ENCODE data around the gene FOXJ1.

FOXJ1 gene

GRCh38 chr17:76131051-76131691 lies 9.9 kb downstream of the FOXJ1 start:
- Histone ChIP-seq H3K27ac (ENCODE audit: low read depth, low read length) (no peak overlapping the region), H3K9me3 (ENCODE audit: low read length) (no peaks in the 10 kb centered on the region), H3K36me3 (ENCODE audit: insufficient read depth, low read length) (no peaks in the 10 kb centered on the region), H3K4me1 (ENCODE audit: insufficient read depth, low read length) (no peaks in the 10 kb centered on the region), H3K4me3 (ENCODE audit: low read depth in 1 of 2, low read length in 2 of 2) (no peak overlapping the region), H3K9ac (ENCODE audit: low read length) (no peak overlapping the region), H3K27me3 (ENCODE audit: control insufficient read depth in 1 of 2, insufficient read depth in 2 of 2, low read length in 2 of 2) (peaks cover 4 to 27% of the 10 kb centered on the region in 2 donors)

GRCh38 chr17:76130473-76130872 lies 10.6 kb downstream of the FOXJ1 start:
- no peak overlapping the region for H3K9ac ChIP-seq (ENCODE audit: low read length)
- no peaks in the 10 kb centered on the region for H3K36me3 ChIP-seq (ENCODE audit: insufficient read depth, low read length)
- no peak overlapping the region for H3K4me3 ChIP-seq (ENCODE audit: low read depth in 1 of 2, low read length in 2 of 2)
- H3K9me3 ChIP-seq (ENCODE audit: low read length), result no peaks in the 10 kb centered on the region
- H3K4me1 ChIP-seq (ENCODE audit: insufficient read depth, low read length), result no peaks in the 10 kb centered on the region
- no peak overlapping the region for H3K27ac ChIP-seq (ENCODE audit: low read depth, low read length)
- H3K27me3 ChIP-seq (ENCODE audit: control insufficient read depth in 1 of 2, insufficient read depth in 2 of 2, low read length in 2 of 2), result peaks cover 4 to 22% of the 10 kb centered on the region in 2 donors

GRCh38 chr17:76125922-76126321 lies 15.1 kb downstream of the FOXJ1 start:
- Histone ChIP-seq H3K27ac (ENCODE audit: low read depth, low read length) (no peak overlapping the region), H3K4me1 (ENCODE audit: insufficient read depth, low read length) (no peaks in the 10 kb centered on the region), H3K36me3 (ENCODE audit: insufficient read depth, low read length) (no peaks in the 10 kb centered on the region), H3K9me3 (ENCODE audit: low read length) (no peaks in the 10 kb centered on the region), H3K27me3 (ENCODE audit: control insufficient read depth in 1 of 2, insufficient read depth in 2 of 2, low read length in 2 of 2) (no peaks in the 10 kb centered on the region), H3K9ac (ENCODE audit: low read length) (no peak overlapping the region), H3K4me3 (ENCODE audit: low read depth in 1 of 2, low read length in 2 of 2) (no peak overlapping the region)

- no peaks in the 10 kb centered on the region for H3K27me3 ChIP-seq (ENCODE audit: control insufficient read depth in 1 of 2, insufficient read depth in 2 of 2, low read length in 2 of 2)
- no peak overlapping the region for H3K9ac ChIP-seq (ENCODE audit: low read length)
- no peaks in the 10 kb centered on the region for H3K9me3 ChIP-seq (ENCODE audit: low read length)
- no peak overlapping the region for H3K4me3 ChIP-seq (ENCODE audit: low read depth in 1 of 2, low read length in 2 of 2)
- no peaks in the 10 kb centered on the region for H3K4me1 ChIP-seq (ENCODE audit: insufficient read depth, low read length)
- no peaks in the 10 kb centered on the region for H3K36me3 ChIP-seq (ENCODE audit: insufficient read depth, low read length)
- no peak overlapping the region for H3K27ac ChIP-seq (ENCODE audit: low read depth, low read length)
Measured at GRCh38 chr17:76125391-76125675, 15.7 kb downstream of the FOXJ1 start.

GRCh38 chr17:76124582-76125390 lies 16.3 kb downstream of the FOXJ1 start:
- no peak overlapping the region for H3K4me3 ChIP-seq (ENCODE audit: low read depth in 1 of 2, low read length in 2 of 2)
- no peak overlapping the region for H3K9ac ChIP-seq (ENCODE audit: low read length)
- H3K27ac ChIP-seq (ENCODE audit: low read depth, low read length), result no peak overlapping the region
- H3K9me3 ChIP-seq (ENCODE audit: low read length), result no peaks in the 10 kb centered on the region
- no peaks in the 10 kb centered on the region for H3K27me3 ChIP-seq (ENCODE audit: control insufficient read depth in 1 of 2, insufficient read depth in 2 of 2, low read length in 2 of 2)
- H3K4me1 ChIP-seq (ENCODE audit: insufficient read depth, low read length), result no peaks in the 10 kb centered on the region
- no peaks in the 10 kb centered on the region for H3K36me3 ChIP-seq (ENCODE audit: insufficient read depth, low read length)

- Histone ChIP-seq H3K4me1 (ENCODE audit: insufficient read depth, low read length) (no peaks in the 10 kb centered on the region), H3K36me3 (ENCODE audit: insufficient read depth, low read length) (no peaks in the 10 kb centered on the region), H3K9me3 (ENCODE audit: low read length) (no peaks in the 10 kb centered on the region), H3K27ac (ENCODE audit: low read depth, low read length) (no peak overlapping the region), H3K4me3 (ENCODE audit: low read depth in 1 of 2, low read length in 2 of 2) (no peak overlapping the region), H3K9ac (ENCODE audit: low read length) (no peak overlapping the region), H3K27me3 (ENCODE audit: control insufficient read depth in 1 of 2, insufficient read depth in 2 of 2, low read length in 2 of 2) (no peaks in the 10 kb centered on the region)
Measured at GRCh38 chr17:76123749-76124581, 17.1 kb downstream of the FOXJ1 start.

GRCh38 chr17:76123191-76123499 lies 17.9 kb downstream of the FOXJ1 start:
- H3K4me3 ChIP-seq (ENCODE audit: low read depth in 1 of 2, low read length in 2 of 2), result no peak overlapping the region
- no peaks in the 10 kb centered on the region for H3K27me3 ChIP-seq (ENCODE audit: control insufficient read depth in 1 of 2, insufficient read depth in 2 of 2, low read length in 2 of 2)
- H3K36me3 ChIP-seq (ENCODE audit: insufficient read depth, low read length), result no peaks in the 10 kb centered on the region
- H3K9ac ChIP-seq (ENCODE audit: low read length), result no peak overlapping the region
- H3K27ac ChIP-seq (ENCODE audit: low read depth, low read length), result no peak overlapping the region
- H3K4me1 ChIP-seq (ENCODE audit: insufficient read depth, low read length), result no peaks in the 10 kb centered on the region
- H3K9me3 ChIP-seq (ENCODE audit: low read length), result no peaks in the 10 kb centered on the region

GRCh38 chr17:76122431-76123190 lies 18.4 kb downstream of the FOXJ1 start:
- no peak overlapping the region for H3K27ac ChIP-seq (ENCODE audit: low read depth, low read length)
- no peaks in the 10 kb centered on the region for H3K9me3 ChIP-seq (ENCODE audit: low read length)
- H3K36me3 ChIP-seq (ENCODE audit: insufficient read depth, low read length), result no peaks in the 10 kb centered on the region
- H3K9ac ChIP-seq (ENCODE audit: low read length), result no peak overlapping the region
- H3K4me3 ChIP-seq (ENCODE audit: low read depth in 1 of 2, low read length in 2 of 2), result peak overlapping the region in 1 of 2 donors; percentile 50
- no peaks in the 10 kb centered on the region for H3K27me3 ChIP-seq (ENCODE audit: control insufficient read depth in 1 of 2, insufficient read depth in 2 of 2, low read length in 2 of 2)
- H3K4me1 ChIP-seq (ENCODE audit: insufficient read depth, low read length), result no peaks in the 10 kb centered on the region

- Histone ChIP-seq H3K36me3 (ENCODE audit: insufficient read depth, low read length) (no peaks in the 10 kb centered on the region), H3K9me3 (ENCODE audit: low read length) (no peaks in the 10 kb centered on the region), H3K27ac (ENCODE audit: low read depth, low read length) (peak overlapping the region; percentile 13), H3K9ac (ENCODE audit: low read length) (no peak overlapping the region), H3K27me3 (ENCODE audit: control insufficient read depth in 1 of 2, insufficient read depth in 2 of 2, low read length in 2 of 2) (no peaks in the 10 kb centered on the region), H3K4me3 (ENCODE audit: low read depth in 1 of 2, low read length in 2 of 2) (peak overlapping the region; percentile 50 to 53), H3K4me1 (ENCODE audit: insufficient read depth, low read length) (no peaks in the 10 kb centered on the region)
Measured at GRCh38 chr17:76121932-76122430, 19.1 kb downstream of the FOXJ1 start.

- Histone ChIP-seq H3K9me3 (ENCODE audit: low read length) (no peaks in the 10 kb centered on the region), H3K9ac (ENCODE audit: low read length) (no peak overlapping the region), H3K27me3 (ENCODE audit: control insufficient read depth in 1 of 2, insufficient read depth in 2 of 2, low read length in 2 of 2) (no peaks in the 10 kb centered on the region), H3K4me1 (ENCODE audit: insufficient read depth, low read length) (no peaks in the 10 kb centered on the region), H3K4me3 (ENCODE audit: low read depth in 1 of 2, low read length in 2 of 2) (no peak overlapping the region), H3K36me3 (ENCODE audit: insufficient read depth, low read length) (no peaks in the 10 kb centered on the region), H3K27ac (ENCODE audit: low read depth, low read length) (no peak overlapping the region)
Measured at GRCh38 chr17:76120658-76121008, 20.4 kb downstream of the FOXJ1 start.

Measured in muscle layer of colon (tissue), 2 donors.